Bronchial epithelial cell (primary cell): Measurements from ENCODE around the gene NFILZ. TPM values are rescaled to one million over a fixed set of nuclear protein-coding genes. Genes with fewer than 3 reads are reported as not detected.
"Not testable (repeated sequence)": the region's sequence is repeated elsewhere in the genome, so short reads cannot be mapped to it uniquely, and the experiment has no call there.

Experiments used
- DNase-seq: peaks from one replicate; pipeline ENCODE4 v3.0.0-alpha.2; 2010; ENCODE audit warnings: low read depth
- FAIRE-seq: peaks from 2 replicates; lab custom pipeline; 2011; peaks lifted over from hg19 to GRCh38; lab: Jason Lieb, UNC
- H3K27me3 ChIP-seq: 2 replicates; pipeline ENCODE4 v1.5.1; 2011; ENCODE audit warnings: low read length; ENCODE audit not compliant: control insufficient read depth, insufficient read depth
- H3K36me3 ChIP-seq: 2 replicates; pipeline ENCODE4 v1.5.1; 2011; ENCODE audit warnings: low read length; ENCODE audit not compliant: control insufficient read depth, insufficient read depth
- H3K4me3 ChIP-seq: 2 replicates; pipeline ENCODE4 v1.5.1; 2011; ENCODE audit warnings: mild to moderate bottlenecking, low read depth, low read length, control low read depth
- CTCF ChIP-seq: IDR thresholded peaks from 2 replicates; pipeline ENCODE4 v1.5.1; 2011; ENCODE audit warnings: mild to moderate bottlenecking, moderate library complexity, low read length, control low read depth, inconsistent platforms; ENCODE audit not compliant: insufficient read depth, severe bottlenecking
- total RNA-seq: library from RNA; depleted of rRNA; stranded (reverse); fragments of >200 nt; gene quantifications from 2 replicates; pipeline ENCODE4 v1.2.1, GENCODE V29; 2014

Gene NFILZ
- total RNA-seq, 1 donor from 2014 or later, result not detected

GRCh38 chr19:8635422-8635821, 5.0 kb downstream of the NFILZ start:
- FAIRE-seq (no peak), DNase-seq (no peak)
- no peak for TF ChIP-seq CTCF
- Histone ChIP-seq H3K36me3 (no peaks in the 10 kb centered on the region), H3K4me3 (no peak overlapping the region), H3K27me3 (no peaks in the 10 kb centered on the region)

GRCh38 chr19:8637070-8637469, 6.6 kb downstream of the NFILZ start:
- H3K4me3 ChIP-seq, H3K36me3 ChIP-seq, DNase-seq, FAIRE-seq, H3K27me3 ChIP-seq: not testable (repeated sequence)

GRCh38 chr19:8638078-8638619, 7.7 kb downstream of the NFILZ start:
- no peak for FAIRE-seq
- peak; percentile 17 for DNase-seq
- Histone ChIP-seq H3K27me3 (no peaks in the 10 kb centered on the region), H3K36me3 (no peaks in the 10 kb centered on the region), H3K4me3 (no peak overlapping the region)
- no peak for TF ChIP-seq CTCF

GRCh38 chr19:8639821-8640401, 9.5 kb downstream of the NFILZ start:
- no peak for FAIRE-seq

GRCh38 chr19:8640402-8641004, 10.1 kb downstream of the NFILZ start:
- FAIRE-seq (peak; percentile 36), DNase-seq (no peak)
- TF ChIP-seq CTCF, result no peak
- no peak overlapping the region for H3K4me3 ChIP-seq
- no peaks in the 10 kb centered on the region for H3K36me3 ChIP-seq
- H3K27me3 ChIP-seq, result no peaks in the 10 kb centered on the region

More at GRCh38 chr19:8639821-8640401, 9.5 kb downstream of the NFILZ start:
- DNase-seq, result no peak
- no peaks in the 10 kb centered on the region for H3K27me3 ChIP-seq
- H3K4me3 ChIP-seq, result no peak overlapping the region
- no peak for TF ChIP-seq CTCF
- no peaks in the 10 kb centered on the region for H3K36me3 ChIP-seq

GRCh38 chr19:8641221-8641907, 10.9 kb downstream of the NFILZ start:
- FAIRE-seq, result no peak
- H3K4me3 ChIP-seq, result no peak overlapping the region
- H3K36me3 ChIP-seq, result no peaks in the 10 kb centered on the region
- no peak for TF ChIP-seq CTCF
- H3K27me3 ChIP-seq, result no peaks in the 10 kb centered on the region
- DNase-seq, result no peak
